AG04449 (cell line): ENCODE results near the gene TPCN1.
A peak's percentile ranks its signal among the peaks of the same experiment; 100 is the strongest.

ENCODE experiments used
- CTCF ChIA-PET: fragments of 350-600 bp; formaldehyde crosslinking; extraction: SDS; loops from one replicate; lab custom pipeline; 2021; ENCODE audit warnings: antibody characterized with exemption; lab: Yijun Ruan, JAX
- POLR2A ChIA-PET: fragments of 400-600, 350-600 bp; formaldehyde crosslinking; extraction: SDS; loops from one replicate; lab custom pipeline; 2020; ENCODE audit warnings: antibody characterized with exemption, inconsistent platforms; lab: Yijun Ruan, JAX
- DNase-seq: peaks from one replicate; pipeline ENCODE4 v3.0.0-alpha.2; 2010; ENCODE audit warnings: low read depth, low spot score
- H3K4me3 ChIP-seq: 2 replicates; pipeline ENCODE4 v1.5.1; 2011; ENCODE audit warnings: low read depth, mild to moderate bottlenecking, control low read depth, low read length
- TF ChIP-seq, protein P1 (sequence below): IDR thresholded peaks from one replicate; pipeline ENCODE4 v1.5.1; 2011; ENCODE audit warnings: mild to moderate bottlenecking, moderate library complexity, low read length, control low read depth, inconsistent platforms; ENCODE audit not compliant: insufficient read depth; ENCODE audit errors: missing control alignments

TPCN1 gene

DNA sequence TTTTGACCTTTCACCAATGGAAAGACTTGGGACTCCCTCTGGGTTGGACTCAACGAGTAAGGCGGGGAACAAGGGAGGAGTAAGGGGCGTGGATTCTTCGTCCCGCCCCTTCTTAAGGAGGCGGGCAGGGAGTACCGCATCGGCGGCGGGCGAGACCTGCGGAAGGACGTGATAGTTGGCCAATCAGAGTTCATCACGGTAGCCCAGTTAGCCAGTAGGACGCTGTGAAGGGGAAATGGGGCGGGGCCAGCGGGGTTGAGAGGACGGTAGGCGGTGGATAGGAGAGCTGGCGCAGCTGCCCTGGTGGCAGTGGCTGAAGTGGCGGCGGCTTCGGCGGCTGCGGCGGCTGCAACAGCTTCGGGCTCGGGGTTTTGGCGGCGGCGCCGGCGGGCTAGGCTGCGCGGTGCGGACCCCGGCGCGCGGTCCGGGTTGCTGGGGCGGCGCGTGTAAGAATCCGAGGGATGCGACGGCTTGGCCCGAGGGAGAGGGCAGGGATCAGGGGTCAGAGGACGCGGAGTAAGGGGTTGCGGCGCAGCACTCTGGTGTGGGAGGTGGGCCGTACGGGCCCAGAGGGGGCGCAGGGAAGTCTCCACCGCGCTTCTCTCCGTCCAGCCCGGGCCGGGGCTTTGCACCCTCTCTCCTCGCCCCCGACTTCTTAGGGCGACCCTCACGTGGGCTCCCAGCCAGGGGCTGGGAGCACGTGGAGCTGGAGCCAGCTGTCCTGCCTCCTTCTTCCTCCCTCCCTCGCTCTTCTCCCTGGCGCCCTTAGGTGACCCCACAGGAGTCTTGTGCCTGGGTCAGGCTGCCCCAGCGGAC is at the start of gene TPCN1:
TPCN1 (plus strand) TSS at position 284 of the 816 bp plus-strand sequence. CDS start 5,389 bp downstream, outside the sequence.
- ChIA-PET POLR2A (interaction anchor here (0.5 to 2.5 kb wide), 7 partner anchors 10 to 78 kb away, joined by 3 to 12 read pairs (median 3); partner anchors contain the start of gene DDX54), CTCF (interaction anchor here (1.4 to 2.0 kb wide), 2 partner anchors 14 to 26 kb away, joined by 4 to 8 read pairs; no protein-coding TSS in a partner anchor)
- TF ChIP-seq, protein P1, sequence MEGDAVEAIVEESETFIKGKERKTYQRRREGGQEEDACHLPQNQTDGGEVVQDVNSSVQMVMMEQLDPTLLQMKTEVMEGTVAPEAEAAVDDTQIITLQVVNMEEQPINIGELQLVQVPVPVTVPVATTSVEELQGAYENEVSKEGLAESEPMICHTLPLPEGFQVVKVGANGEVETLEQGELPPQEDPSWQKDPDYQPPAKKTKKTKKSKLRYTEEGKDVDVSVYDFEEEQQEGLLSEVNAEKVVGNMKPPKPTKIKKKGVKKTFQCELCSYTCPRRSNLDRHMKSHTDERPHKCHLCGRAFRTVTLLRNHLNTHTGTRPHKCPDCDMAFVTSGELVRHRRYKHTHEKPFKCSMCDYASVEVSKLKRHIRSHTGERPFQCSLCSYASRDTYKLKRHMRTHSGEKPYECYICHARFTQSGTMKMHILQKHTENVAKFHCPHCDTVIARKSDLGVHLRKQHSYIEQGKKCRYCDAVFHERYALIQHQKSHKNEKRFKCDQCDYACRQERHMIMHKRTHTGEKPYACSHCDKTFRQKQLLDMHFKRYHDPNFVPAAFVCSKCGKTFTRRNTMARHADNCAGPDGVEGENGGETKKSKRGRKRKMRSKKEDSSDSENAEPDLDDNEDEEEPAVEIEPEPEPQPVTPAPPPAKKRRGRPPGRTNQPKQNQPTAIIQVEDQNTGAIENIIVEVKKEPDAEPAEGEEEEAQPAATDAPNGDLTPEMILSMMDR = peak; percentile 16
- DNase-seq = peak; percentile 100
- peak within 1 kb of the TSS; percentile 91 for H3K4me3 ChIP-seq

DNA sequence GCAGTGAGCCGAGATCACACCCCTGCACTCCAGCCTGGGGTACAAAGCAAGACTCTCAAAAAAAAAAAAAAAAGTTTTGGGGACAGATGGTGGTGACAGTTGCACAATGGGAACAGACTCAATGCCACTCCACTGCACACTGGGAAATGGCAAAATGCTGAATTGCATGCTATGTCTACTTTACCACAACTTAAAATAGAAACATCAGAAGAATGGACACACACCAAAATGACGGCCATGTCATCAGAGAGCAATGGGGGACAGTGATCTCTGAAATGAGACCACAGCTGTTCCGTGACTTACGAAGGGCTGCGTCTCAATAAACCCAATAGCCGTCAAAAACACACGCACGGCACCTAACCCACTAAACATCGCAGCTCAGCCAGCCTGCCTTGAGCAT is 49.7 kb upstream of the TPCN1 start:
- ChIA-PET CTCF (interaction anchor here (1.7 to 13.7 kb wide), 5 partner anchors 12 to 178 kb away, joined by 4 to 157 read pairs (median 39); partner anchors contain the start of genes CFAP73, DDX54 and RITA1), POLR2A (no interaction called here)
- DNase-seq = no peak
- H3K4me3 ChIP-seq = no peak overlapping the region
- TF ChIP-seq, protein P1 = no peak

DNA sequence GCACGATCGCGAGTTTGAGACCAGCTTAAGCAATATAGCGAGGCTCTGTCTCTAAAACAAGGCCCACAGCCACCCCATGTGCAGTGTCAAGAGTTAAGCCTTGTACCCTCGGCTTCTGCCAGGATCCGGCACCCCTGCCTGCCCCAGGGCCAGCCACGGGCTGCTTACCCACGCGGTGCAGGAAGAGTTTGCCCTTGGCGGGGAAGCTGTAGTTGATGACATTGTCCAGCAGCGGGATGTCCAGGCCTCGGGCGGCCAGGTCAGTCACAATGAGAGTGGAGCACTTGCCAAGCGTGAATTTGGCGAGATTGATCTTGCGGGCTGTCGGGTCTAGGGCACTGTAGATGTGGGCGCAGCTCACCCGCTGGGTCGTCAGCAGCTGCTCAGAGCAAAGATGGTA is 49.1 kb upstream of the TPCN1 start:
- TF ChIP-seq, protein P1 = no peak
- CTCF ChIA-PET = interaction anchor here (0.6 to 13.7 kb wide), 10 partner anchors 11 to 253 kb away, joined by 3 to 157 read pairs (median 14); partner anchors contain the start of genes CFAP73, DDX54 and RITA1
- H3K4me3 ChIP-seq = no peak overlapping the region
- DNase-seq = no peak
- POLR2A ChIA-PET = interaction anchor here (0.5 to 1.2 kb wide), 2 partner anchors 11 to 13 kb away, joined by 3 to 4 read pairs; partner anchors contain the start of gene DDX54

DNA sequence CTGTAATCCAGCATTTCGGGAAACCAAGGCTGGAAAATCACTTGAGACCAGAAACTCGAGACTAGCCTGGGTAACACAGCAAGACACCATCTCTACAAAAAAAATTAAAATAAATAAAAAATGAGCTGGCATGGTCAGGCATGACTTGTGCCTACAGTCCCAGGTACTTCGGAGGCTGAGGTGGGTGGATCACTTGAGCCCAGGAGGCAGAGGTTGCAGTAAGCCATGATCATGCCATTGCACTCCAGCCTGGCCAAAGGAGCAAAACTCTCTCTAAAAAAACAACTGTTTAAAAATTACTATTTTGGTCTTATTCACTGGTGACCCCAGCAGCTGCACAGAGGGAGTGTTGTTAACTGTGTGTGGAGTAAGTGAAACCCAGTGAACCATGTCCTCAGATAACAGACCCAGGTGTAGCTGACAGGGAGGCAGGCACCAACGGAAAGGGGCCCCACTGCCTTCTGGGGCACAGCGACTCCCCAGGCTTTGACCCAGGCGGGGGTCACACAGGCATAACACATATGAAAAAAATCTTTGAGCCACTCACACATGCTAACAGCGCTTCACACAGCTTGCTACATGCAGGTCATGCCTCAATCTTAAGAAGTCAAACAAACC is 48.1 kb upstream of the TPCN1 start:
- no peak overlapping the region for H3K4me3 ChIP-seq
- POLR2A ChIA-PET = interaction anchor here (1.2 kb wide), 1 partner anchor 12 kb away, joined by 4 read pairs; the partner anchor contains the start of gene DDX54
- no peak for DNase-seq
- TF ChIP-seq, protein P1 = no peak
- CTCF ChIA-PET = interaction anchor here (1.1 to 13.7 kb wide), 14 partner anchors 8 to 252 kb away, joined by 3 to 157 read pairs (median 12); partner anchors contain the start of genes CFAP73, DDX54, RITA1 and SDSL

DNA sequence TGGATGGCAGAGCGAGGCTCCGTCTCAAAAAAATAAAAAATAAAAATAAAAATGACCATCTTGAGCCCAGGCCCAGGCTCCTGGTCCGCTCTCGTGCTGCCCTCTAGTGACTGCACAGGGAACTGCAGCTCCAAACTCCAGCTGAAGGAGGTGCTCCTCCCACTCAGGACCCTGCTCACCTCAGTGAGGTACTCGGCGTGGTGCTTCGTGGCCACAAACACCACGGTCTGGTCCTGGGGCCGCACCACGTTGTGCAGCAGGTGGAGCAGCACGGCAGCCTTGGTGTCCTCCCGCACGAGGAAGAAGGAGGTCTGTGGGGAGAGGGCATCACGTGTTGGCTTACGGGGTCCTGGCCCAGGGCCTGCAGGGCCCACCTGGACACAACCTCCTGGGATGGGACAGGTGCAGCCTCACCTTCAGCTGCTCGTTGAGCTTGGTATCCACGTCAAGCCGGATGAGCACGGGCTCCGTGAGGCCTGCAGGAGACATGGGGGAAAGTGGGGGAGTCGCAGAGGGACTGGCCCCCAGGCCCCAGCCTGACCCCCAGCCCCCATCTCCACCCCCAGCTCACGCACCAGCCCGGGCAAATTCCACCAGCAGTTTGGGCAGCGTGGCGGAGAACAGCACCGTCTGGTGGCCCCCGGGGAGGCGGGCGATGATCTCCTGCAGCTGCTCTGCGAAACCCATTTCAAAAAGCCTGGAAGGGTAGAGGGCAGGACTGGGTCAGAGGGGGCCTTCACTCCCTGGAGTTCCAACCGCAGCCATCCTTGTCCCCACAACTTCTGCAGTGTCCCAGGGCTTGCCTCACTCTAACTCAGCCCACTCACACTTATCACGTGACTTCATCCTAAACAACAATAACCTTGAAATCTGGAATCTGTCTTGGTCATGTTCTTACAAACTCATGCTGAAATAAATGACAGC is 46.5 kb upstream of the TPCN1 start:
- no peak for DNase-seq
- TF ChIP-seq, protein P1 = peak; percentile 97
- H3K4me3 ChIP-seq = no peak overlapping the region
- POLR2A ChIA-PET = interaction anchor here (1.0 kb wide), 1 partner anchor 12 kb away, joined by 4 read pairs; no protein-coding TSS in a partner anchor
- CTCF ChIA-PET = interaction anchor here (0.6 to 13.7 kb wide), 17 partner anchors 9 to 250 kb away, joined by 3 to 157 read pairs (median 4); partner anchors contain the start of genes CFAP73, DDX54, RITA1 and SDSL
